GM18507 (cell line): ENCODE results near the gene FAM3B.

Source experiments
- DNase-seq: peaks from one replicate; pipeline ENCODE4 v3.0.0; 2011; ENCODE audit warnings: low read depth; ENCODE audit not compliant: insufficient read length; ENCODE audit errors: extremely low spot score
- FAIRE-seq: peaks from 2 replicates; lab custom pipeline; 2011; peaks lifted over from hg19 to GRCh38; lab: Jason Lieb, UNC

FAM3B gene

GRCh38 chr21:41381731-41382130, 65.1 kb downstream of the FAM3B start:
- FAIRE-seq (no peak), DNase-seq (no peak)

- DNase-seq = no peak
- FAIRE-seq = no peak
Observed at GRCh38 chr21:41387042-41387819, 70.6 kb downstream of the FAM3B start.

DNA sequence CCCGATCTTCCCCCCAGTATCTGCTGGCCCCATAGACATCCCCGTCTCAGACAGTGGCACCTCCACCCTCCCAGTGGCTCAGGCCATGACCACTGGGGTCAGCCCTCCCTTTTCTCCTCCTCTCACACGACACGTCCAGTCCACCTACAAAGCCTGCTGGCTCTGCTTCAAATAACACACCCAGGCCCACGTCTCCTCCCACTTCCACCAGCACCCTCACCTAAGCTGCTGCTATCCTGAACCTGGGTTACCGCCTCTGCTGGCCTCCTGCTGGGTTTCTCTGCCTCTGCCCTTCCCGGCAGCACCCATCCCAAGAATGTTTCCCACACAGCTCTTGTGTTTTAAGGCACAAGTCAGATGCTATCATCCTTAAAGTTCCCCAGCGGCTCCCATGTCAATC, 71.2 kb downstream of the FAM3B start:
- DNase-seq (no peak), FAIRE-seq (no peak)

GRCh38 chr21:41388259-41388658, 71.7 kb downstream of the FAM3B start:
- no peak for FAIRE-seq
- no peak for DNase-seq

DNA sequence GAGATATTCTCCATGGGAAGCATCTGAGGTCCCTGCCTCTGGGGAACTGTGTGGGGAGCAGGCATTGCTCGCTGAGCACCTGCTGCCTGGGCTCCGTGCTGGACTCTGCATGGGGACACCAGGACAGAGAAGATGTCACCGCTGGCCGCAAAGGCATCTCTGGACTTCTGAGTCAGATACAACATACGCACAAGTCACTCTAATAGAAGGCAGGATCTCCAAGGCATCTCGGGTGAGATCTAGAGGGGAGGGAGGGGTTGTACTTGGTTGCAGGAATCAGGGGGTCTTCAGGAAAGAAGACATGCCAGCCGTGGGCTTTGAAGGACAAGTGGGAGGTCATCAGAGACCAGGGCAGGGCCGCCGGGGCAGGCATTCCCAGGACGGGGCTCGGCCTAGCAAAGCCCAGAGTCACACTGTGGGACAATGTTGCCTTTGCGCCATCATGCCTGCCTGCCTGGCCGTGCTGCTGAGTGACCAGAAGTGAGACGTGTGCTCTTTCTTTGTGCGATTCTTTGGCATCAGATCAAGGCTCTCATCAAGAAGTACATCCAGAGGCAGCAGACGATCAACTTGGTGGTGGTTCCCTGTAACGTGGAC, 73.5 kb downstream of the FAM3B start:
- FAIRE-seq (no peak), DNase-seq (no peak)

- FAIRE-seq = no peak
- no peak for DNase-seq
Observed at GRCh38 chr21:41393876-41394465, 77.4 kb downstream of the FAM3B start.

GRCh38 chr21:41396558-41397075, 80.0 kb downstream of the FAM3B start:
- DNase-seq = no peak
- FAIRE-seq = no peak

DNA sequence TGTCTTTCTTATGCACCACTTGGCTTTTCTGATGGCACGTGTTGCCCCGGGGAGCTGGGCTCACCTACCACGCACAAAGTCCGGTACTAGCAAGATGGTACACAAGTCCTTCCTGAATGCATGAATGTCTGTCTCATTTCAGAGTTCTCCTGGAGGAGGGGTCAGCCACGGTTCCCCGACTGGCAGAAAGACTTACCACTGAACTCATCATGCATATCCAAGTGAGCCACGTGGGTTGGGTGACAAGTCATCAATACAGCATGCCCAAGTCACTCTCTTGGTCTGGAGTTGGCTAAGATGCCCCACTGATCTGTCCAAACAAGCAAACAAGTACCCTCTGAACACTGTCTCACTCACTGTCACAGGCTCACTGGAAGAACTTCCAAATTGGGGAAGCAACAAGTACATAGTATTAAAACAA, 80.9 kb downstream of the FAM3B start:
- DNase-seq (no peak), FAIRE-seq (peak; percentile 35)

GRCh38 chr21:41398251-41398650, 81.7 kb downstream of the FAM3B start:
- FAIRE-seq (no peak), DNase-seq (no peak)

GRCh38 chr21:41398831-41399230, 82.2 kb downstream of the FAM3B start:
- no peak for FAIRE-seq
- no peak for DNase-seq

GRCh38 chr21:41399246-41399800, 82.7 kb downstream of the FAM3B start:
- FAIRE-seq (no peak), DNase-seq (no peak)

DNA sequence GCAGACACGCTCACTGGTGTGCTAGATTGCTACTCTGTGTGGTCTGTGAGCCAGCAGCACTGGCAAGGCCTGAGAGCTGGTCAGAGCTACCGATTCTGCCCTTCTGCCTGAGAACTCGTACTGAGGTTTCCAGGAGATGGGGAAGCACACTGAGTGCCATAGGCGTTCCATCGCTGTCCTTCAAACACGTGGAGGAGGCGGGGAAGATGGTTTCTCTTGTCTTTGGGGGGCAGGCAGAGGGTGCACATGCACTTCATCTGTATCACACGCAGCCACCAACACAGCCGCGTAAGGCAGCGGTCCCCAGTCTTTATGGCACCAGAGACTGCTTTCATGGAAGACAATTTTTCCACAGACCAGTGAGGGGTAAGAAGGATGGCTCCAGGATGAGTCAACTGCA, 85.6 kb downstream of the FAM3B start:
- FAIRE-seq (no peak), DNase-seq (no peak)

DNA sequence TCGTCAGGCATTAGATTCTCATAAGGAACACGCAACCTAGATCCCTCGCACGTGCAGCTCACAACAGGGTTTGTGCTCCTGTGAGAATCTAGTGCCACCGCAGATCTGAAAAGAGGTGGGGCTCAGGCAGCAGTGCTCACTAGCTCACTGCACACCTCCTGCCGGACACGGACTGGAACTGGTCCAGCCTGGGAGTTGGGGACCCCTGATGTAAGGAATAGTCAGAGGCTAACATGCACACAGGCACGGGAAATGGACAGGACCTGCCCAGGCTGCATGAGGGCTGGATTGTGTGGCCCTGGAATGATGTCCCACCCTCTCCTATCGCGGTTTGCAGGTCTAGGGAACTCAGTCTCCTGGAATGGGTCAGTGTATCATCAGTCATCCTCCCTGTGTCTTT, 86.2 kb downstream of the FAM3B start:
- no peak for FAIRE-seq
- no peak for DNase-seq

GRCh38 chr21:41403331-41403730, 86.7 kb downstream of the FAM3B start:
- no peak for DNase-seq
- FAIRE-seq = no peak

- FAIRE-seq = no peak
- no peak for DNase-seq
Observed at GRCh38 chr21:41403966-41404365, 87.4 kb downstream of the FAM3B start.

DNA sequence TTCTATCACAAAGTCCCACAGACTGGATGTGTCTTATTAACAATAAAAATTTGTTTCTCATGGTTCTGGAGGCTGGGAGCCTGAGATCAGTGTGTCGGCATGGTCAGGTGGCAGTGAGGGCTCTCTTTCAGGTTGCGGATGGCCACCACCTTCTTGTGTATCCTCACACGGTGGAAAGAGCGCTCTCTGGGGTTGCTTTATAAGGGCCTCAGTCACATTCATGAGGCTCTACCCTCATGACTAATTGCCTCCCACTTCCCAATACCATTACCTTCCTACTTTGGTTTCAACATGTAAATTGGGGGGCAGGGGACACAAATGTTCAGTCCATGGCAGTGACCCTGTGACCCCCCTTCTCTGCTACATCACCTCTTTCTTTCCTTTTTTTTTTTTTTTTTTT, 88.7 kb downstream of the FAM3B start:
- DNase-seq (no peak), FAIRE-seq (no peak)

- DNase-seq = no peak
- FAIRE-seq = no peak
Observed at GRCh38 chr21:41406340-41406739, 89.7 kb downstream of the FAM3B start.
